ENCODE results near the gene OR51B6.
"Not testable (repeated sequence)": the region's sequence is repeated elsewhere in the genome, so short reads cannot be mapped to it uniquely, and the experiment has no call there.

The OR51B6 gene

GRCh38 chr11:5364214-5364613 lies 12.9 kb downstream of the OR51B6 start:
- DNase-seq (ENCODE audit: low spot score), result no peak

DNA sequence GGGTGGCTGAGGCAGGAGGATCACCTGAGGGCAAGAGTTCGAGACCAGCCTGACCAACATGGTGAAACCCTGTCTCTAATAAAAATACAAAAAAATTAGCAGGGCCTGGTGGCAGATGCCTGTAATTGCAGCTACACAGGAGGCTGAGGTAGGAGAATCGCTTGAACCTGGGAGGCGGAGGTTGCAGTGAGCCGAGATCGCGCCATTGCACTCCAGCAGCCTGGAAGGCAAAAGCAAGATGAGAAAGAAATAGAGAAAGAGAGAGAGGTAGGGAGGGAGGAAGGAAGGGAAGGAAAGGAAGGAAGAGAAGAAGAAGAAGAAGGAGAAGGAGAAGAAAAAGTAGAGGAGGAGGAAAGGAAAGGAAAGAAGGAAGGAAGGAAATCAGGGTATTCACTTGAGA lies 15.1 kb downstream of the OR51B6 start:
- DNase-seq (ENCODE audit: low spot score), result not testable (repeated sequence)

GRCh38 chr11:5366856-5367255 lies 15.5 kb downstream of the OR51B6 start:
- no peak for DNase-seq (ENCODE audit: low spot score)

GRCh38 chr11:5367448-5368074 lies 16.3 kb downstream of the OR51B6 start:
- DNase-seq (ENCODE audit: low spot score), result no peak

- DNase-seq (ENCODE audit: low spot score), result no peak
Measured at GRCh38 chr11:5368502-5369043, 17.3 kb downstream of the OR51B6 start.

DNA sequence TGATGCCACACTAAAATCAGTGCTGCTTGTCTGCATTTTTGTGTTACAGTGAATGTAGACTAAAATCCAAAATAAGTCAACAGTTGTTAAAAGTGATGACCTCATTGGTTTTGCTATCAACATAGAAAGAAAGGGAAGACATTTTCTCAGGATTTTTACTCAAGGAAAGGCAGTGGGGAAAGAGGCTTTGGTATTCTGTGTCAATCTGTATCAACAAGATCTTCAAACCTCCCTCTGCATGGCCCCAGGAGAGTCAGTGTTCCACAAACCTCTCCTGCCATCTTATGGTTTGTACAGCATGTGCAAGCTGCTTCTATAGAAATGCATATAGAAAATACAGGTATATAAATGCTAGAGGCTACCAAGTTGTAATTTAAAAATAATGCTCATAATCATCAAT lies 18.5 kb downstream of the OR51B6 start:
- DNase-seq (ENCODE audit: low spot score), result no peak

GRCh38 chr11:5380740-5381342 lies 29.5 kb downstream of the OR51B6 start:
- peak; percentile 62 for DNase-seq (ENCODE audit: low spot score)

DNA sequence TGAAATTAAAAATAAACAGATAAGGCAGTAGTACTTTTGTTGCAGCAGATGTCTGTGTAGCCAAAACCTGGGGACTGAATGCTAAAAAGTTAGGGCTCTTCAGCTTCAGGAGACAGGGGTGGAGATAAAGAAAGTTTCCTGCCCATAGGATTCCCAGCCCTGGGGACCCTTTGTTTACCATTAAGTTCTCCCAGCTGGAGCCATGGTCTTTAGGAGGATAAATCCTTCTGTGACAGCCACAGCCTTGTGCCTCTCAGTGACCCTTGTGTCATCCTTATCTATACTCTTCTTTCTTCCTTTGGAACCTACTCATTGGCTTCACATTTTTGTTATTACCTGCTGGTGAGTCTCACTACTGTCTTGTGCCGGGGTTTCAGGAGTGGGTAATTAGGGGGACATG lies 32.3 kb downstream of the OR51B6 start, which contains the start of gene OR51M1:
Gene OR51M1, plus strand, starts transcription at position 237 of the 400 bp plus-strand sequence. CDS start 5,587 bp downstream, outside the sequence.
- DNase-seq (ENCODE audit: low spot score), result no peak

- no peak for DNase-seq (ENCODE audit: low spot score)
Measured at GRCh38 chr11:5384335-5384734, 33.0 kb downstream of the OR51B6 start.

DNA sequence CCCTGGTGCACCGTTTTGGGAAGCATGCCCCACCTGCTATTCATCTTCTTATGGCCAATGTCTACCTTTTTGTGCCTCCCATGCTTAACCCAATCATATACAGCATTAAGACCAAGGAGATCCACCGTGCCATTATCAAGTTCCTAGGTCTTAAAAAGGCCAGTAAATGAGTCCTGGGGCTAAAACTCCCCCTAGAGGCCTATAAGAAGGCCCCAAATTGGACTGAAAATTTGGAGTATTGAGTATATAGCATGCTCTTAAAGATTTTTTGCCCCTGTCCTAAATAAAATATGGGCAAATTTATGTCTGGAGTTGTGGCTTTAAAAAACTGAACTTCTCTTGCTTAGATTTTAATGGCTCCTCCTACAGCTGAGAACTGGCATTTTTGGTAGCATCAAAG lies 38.9 kb downstream of the OR51B6 start:
- no peak for DNase-seq (ENCODE audit: low spot score)

- DNase-seq (ENCODE audit: low spot score), result no peak
Measured at GRCh38 chr11:5394091-5394490, 42.8 kb downstream of the OR51B6 start.

DNA sequence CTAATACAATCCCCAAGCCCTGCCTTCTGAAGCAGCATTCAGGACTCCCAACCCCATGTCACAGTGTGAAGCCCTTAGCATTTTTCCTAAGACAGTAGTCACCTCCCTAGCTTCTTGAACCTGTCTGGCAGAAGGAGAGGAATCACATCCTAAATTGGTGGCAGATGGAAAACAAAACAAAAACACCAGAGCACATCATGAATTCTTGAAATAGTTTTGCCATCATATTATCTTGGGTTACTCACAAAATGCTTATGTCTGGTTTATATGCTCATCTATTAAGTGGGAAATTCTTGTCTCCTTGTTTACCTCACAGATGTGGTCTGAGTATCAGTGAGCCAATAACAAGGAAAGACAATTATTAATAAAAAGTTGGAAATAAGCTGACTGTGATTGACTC lies 47.6 kb downstream of the OR51B6 start:
- DNase-seq (ENCODE audit: low spot score), result no peak

Data from LoVo (cell line).